CD4-positive, CD25-positive, alpha-beta regulatory T cell (primary cell): ENCODE results near the gene PLEKHG4B. TPM values are rescaled to one million over a fixed set of nuclear protein-coding genes. Genes with fewer than 3 reads are reported as not detected.
"Not testable (repeated sequence)": the region's sequence is repeated elsewhere in the genome, so short reads cannot be mapped to it uniquely, and the experiment has no call there.

Experiments used
- ATAC-seq, 2 donors: fragments of 150-1000 bp; cut with Tn5 transposase; one replicate each; pipeline ENCODE4 v1.10.0; 2021; ENCODE audit warnings: low read depth in 2 of 2, moderate number of reproducible peaks in 2 of 2, moderate library complexity in 1 of 2
- DNase-seq, 3 donors: peaks; one replicate each; pipeline versions ENCODE4 v3.0.0 to v3.0.0-alpha.2; 2012 to 2022; ENCODE audit warnings: mixed read lengths in 1 of 3
- H3K27ac ChIP-seq: one replicate; pipeline ENCODE4 v1.7.0; 2013; ENCODE audit warnings: mild to moderate bottlenecking, low read length; ENCODE audit not compliant: insufficient read depth, poor library complexity, severe bottlenecking
- H3K27me3 ChIP-seq: one replicate; pipeline ENCODE4 v1.7.0; 2013; ENCODE audit warnings: low read length; ENCODE audit not compliant: control insufficient read depth, insufficient read depth
- H3K36me3 ChIP-seq: one replicate; pipeline ENCODE4 v1.7.0; 2013; ENCODE audit warnings: mild to moderate bottlenecking, low read length, moderate library complexity; ENCODE audit not compliant: control insufficient read depth, insufficient read depth
- H3K4me1 ChIP-seq: 2 replicates; pipeline ENCODE4 v1.7.0; 2013; ENCODE audit warnings: mild to moderate bottlenecking, low read length; ENCODE audit not compliant: insufficient read depth, control insufficient read depth, poor library complexity, severe bottlenecking
- H3K4me3 ChIP-seq: one replicate; pipeline ENCODE4 v1.7.0; 2013; ENCODE audit warnings: low read depth, mild to moderate bottlenecking, low read length, moderate library complexity
- H3K9me3 ChIP-seq, 2 experiments: 1 replicate in 1 of 2; 2 replicates in 1 of 2; pipeline ENCODE4 v1.7.0; 2013; ENCODE audit warnings: low read length in 2 of 2, mild to moderate bottlenecking in 1 of 2, moderate library complexity in 1 of 2; ENCODE audit not compliant: control insufficient read depth in 2 of 2
- H3K27ac Mint-ChIP-seq, 3 donors: one replicate each; pipeline ENCODE4 v1.8.0; 2020 to 2022; ENCODE audit warnings: mild to moderate bottlenecking in 3 of 3, mixed read lengths in 3 of 3, moderate library complexity in 2 of 3
- H3K27me3 Mint-ChIP-seq: one replicate; pipeline ENCODE4 v1.8.0; 2022; ENCODE audit warnings: mild to moderate bottlenecking, mixed read lengths
- H3K36me3 Mint-ChIP-seq: one replicate; pipeline ENCODE4 v1.8.0; 2020; ENCODE audit warnings: mixed read lengths
- H3K4me1 Mint-ChIP-seq, 4 donors: one replicate each; pipeline ENCODE4 v1.8.0; 2020 to 2022; ENCODE audit warnings: mixed read lengths in 4 of 4, mild to moderate bottlenecking in 1 of 4
- H3K4me3 Mint-ChIP-seq, 4 donors: one replicate each; pipeline ENCODE4 v1.8.0; 2020 to 2022; ENCODE audit warnings: mild to moderate bottlenecking in 4 of 4, mixed read lengths in 4 of 4, moderate library complexity in 3 of 4
- H3K9me3 Mint-ChIP-seq, 7 donors: one replicate each; pipeline ENCODE4 v1.8.0; 2020 to 2022; ENCODE audit warnings: mixed read lengths in 7 of 7, mild to moderate bottlenecking in 3 of 7, moderate library complexity in 2 of 7
- polyA plus RNA-seq, 4 donors: library from polyadenylated mRNA; unstranded; fragments of 300-500 nt; fragmentation: Illumina TruSeq; gene quantifications; one replicate each; pipeline ENCODE4 v1.2.3, GENCODE V29; 2021
- total RNA-seq: library from RNA; stranded (reverse); gene quantifications from one replicate; pipeline ENCODE4 v1.2.3, GENCODE V29; 2022

Gene PLEKHG4B
- total and polyA plus RNA-seq, 5 donors from 2014 or later: not detected

- Histone ChIP-seq H3K4me1 (no peaks in the 10 kb centered on the region), H3K4me3 (no peak overlapping the region), H3K27me3 (no peaks in the 10 kb centered on the region), H3K27ac (no peak overlapping the region), H3K9me3 (no peaks in the 10 kb centered on the region), H3K36me3 (peaks cover 44% of the 10 kb centered on the region)
- no peak for ATAC-seq
- H3K27me3 Mint-ChIP-seq: no peaks in the 10 kb centered on the region
- H3K36me3 Mint-ChIP-seq: peaks cover 33% of the 10 kb centered on the region
- H3K4me1 Mint-ChIP-seq: peaks cover 6 to 16% (median 13%) of the 10 kb centered on the region in 4 donors
- DNase-seq: no peak
- no peaks in the 10 kb centered on the region for H3K9me3 Mint-ChIP-seq
- H3K27ac Mint-ChIP-seq: peak overlapping the region in 1 of 3 donors; percentile 39
- H3K4me3 Mint-ChIP-seq: no peak overlapping the region
Measured at GRCh38 chr5:204966-205670, 113.2 kb downstream of the PLEKHG4B start.

DNA sequence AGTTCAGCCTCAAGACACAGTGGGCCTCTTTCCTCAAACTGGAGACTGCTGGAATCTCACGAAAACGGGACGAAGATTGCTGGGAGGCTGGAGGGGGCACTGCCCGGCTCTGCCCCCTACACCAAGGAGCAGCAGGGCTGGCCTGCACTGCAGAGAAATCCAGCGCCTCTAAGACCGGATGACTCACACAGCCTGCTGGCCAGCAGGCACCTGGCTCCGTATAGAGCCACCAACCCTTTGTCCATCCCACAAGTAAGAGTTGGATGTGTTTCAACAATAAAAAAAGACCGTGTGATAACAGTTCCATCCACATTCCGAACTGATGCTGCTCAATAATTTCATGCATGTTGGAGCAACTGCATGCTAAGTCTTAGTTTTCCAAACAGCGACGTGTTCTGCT, 114.4 kb downstream of the PLEKHG4B start:
- Histone ChIP-seq H3K36me3 (peaks cover 44% of the 10 kb centered on the region), H3K27ac (no peak overlapping the region), H3K4me1 (no peaks in the 10 kb centered on the region), H3K27me3 (no peaks in the 10 kb centered on the region), H3K9me3 (no peaks in the 10 kb centered on the region), H3K4me3 (no peak overlapping the region)
- no peaks in the 10 kb centered on the region for H3K27me3 Mint-ChIP-seq
- H3K9me3 Mint-ChIP-seq: no peaks in the 10 kb centered on the region
- H3K4me1 Mint-ChIP-seq: peaks cover 9 to 23% (median 13%) of the 10 kb centered on the region in 4 donors
- no peak for ATAC-seq
- no peak for DNase-seq
- no peak overlapping the region for H3K27ac Mint-ChIP-seq
- H3K4me3 Mint-ChIP-seq: no peak overlapping the region
- H3K36me3 Mint-ChIP-seq: peaks cover 37% of the 10 kb centered on the region

DNA sequence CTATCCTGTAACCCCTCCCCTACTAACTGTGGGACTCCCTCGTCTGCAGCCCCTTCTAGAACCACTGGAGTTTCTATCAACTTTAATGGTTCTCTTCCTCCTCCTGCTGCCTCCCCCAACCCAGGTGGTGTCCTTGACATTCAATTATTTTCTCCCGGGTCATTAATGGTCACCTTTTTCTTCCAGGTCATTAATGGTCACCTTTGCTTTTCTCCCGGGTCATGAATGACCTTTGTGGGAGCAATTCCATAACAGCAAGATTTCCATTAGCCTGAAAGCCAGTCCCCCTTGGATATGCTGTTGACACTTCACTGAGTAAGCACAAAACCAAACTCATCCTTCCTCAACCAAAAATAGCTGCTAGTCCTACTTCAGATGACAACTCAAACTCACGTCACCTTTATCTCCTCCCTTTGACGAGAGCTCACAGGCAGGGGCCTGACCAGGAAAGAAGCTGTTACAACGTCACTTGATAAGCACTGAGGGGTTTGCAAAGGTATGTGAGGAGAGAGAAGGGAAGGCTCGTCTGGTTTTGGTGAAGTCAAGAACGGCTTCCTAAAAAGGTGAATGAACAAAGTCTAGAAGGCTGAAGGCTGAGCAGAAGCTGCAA, 115.1 kb downstream of the PLEKHG4B start:
- peaks cover 44% of the 10 kb centered on the region for H3K36me3 ChIP-seq
- no peak overlapping the region for H3K4me3 ChIP-seq
- no peak for ATAC-seq
- no peaks in the 10 kb centered on the region for H3K27me3 Mint-ChIP-seq
- H3K4me1 ChIP-seq: no peaks in the 10 kb centered on the region
- H3K9me3 ChIP-seq: no peaks in the 10 kb centered on the region
- H3K27ac Mint-ChIP-seq: peak overlapping the region in 2 of 3 donors; percentile 38 to 60
- peaks cover 37% of the 10 kb centered on the region for H3K36me3 Mint-ChIP-seq
- H3K9me3 Mint-ChIP-seq: no peaks in the 10 kb centered on the region
- H3K4me1 Mint-ChIP-seq: peaks cover 9 to 23% (median 13%) of the 10 kb centered on the region in 4 donors
- H3K4me3 Mint-ChIP-seq: no peak overlapping the region
- no peak overlapping the region for H3K27ac ChIP-seq
- no peaks in the 10 kb centered on the region for H3K27me3 ChIP-seq
- DNase-seq: no peak

DNA sequence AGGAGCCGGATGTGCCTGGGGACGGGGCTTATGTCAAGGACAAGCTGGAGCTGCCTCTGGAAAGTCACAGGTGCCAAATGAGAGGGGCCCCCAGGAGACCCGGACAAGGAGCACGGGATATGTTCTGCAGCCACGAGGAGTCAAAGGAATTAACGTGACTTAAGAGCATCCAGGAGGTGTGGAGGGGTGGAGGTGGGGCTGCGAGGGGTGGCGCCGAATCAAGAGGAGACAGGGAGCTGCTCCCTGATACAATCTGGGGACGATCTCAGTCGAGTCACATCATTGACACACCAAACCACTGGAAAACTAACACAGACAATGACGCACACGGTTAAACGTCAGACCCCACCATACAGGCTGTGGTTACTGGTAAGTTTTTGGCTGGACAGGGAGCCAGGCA, 115.6 kb downstream of the PLEKHG4B start:
- Histone ChIP-seq H3K9me3 (no peaks in the 10 kb centered on the region), H3K27ac (no peak overlapping the region), H3K4me1 (no peaks in the 10 kb centered on the region), H3K36me3 (peaks cover 44% of the 10 kb centered on the region), H3K27me3 (no peaks in the 10 kb centered on the region), H3K4me3 (no peak overlapping the region)
- H3K9me3 Mint-ChIP-seq: no peaks in the 10 kb centered on the region
- DNase-seq (no peak), ATAC-seq (no peak)
- H3K27ac Mint-ChIP-seq: peak overlapping the region in 2 of 3 donors; percentile 32 to 38
- H3K27me3 Mint-ChIP-seq: no peaks in the 10 kb centered on the region
- H3K36me3 Mint-ChIP-seq: peaks cover 37% of the 10 kb centered on the region
- peaks cover 9 to 23% (median 12%) of the 10 kb centered on the region in 4 donors for H3K4me1 Mint-ChIP-seq
- H3K4me3 Mint-ChIP-seq: peak overlapping the region in 1 of 4 donors; percentile 32

DNA sequence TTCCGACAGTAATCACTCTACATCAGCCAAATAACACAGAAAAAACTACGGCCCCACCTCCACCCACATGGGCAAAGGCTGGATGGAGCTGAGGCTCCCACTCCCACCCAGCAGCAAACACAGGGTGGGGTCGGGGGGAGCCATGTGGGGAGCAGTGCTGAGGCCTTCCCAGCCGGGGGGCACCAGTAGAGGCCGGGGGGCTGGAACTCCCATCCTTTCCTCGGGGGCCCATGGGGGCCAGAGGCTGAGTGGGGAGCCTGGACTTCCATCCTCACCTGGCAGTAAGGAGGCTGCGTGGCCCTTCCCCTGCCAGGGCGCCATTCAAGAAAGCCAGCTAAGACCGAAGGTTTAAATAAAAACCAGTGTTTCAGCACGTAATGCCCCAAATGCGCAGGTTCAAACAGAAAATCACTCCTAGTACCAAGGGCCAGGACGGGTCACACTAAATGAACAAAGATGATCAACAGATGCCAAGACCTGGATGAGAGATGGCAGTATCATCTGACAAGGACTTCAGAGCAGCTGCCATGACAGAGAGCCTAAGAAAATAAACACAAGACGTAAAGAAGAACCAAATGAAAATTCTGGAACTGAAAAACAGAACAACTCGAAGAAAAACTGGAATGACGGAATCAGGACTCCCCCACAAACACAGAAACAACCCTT, 116.6 kb downstream of the PLEKHG4B start:
- H3K27ac ChIP-seq: no peak overlapping the region
- ATAC-seq (no peak), DNase-seq (no peak)
- H3K9me3 ChIP-seq: no peaks in the 10 kb centered on the region
- H3K4me1 ChIP-seq: no peaks in the 10 kb centered on the region
- no peaks in the 10 kb centered on the region for H3K27me3 ChIP-seq
- peaks cover 37% of the 10 kb centered on the region for H3K36me3 Mint-ChIP-seq
- H3K4me3 ChIP-seq: no peak overlapping the region
- no peak overlapping the region for H3K27ac Mint-ChIP-seq
- H3K4me1 Mint-ChIP-seq: peaks cover 9 to 24% (median 12%) of the 10 kb centered on the region in 4 donors
- peaks cover 44% of the 10 kb centered on the region for H3K36me3 ChIP-seq
- no peaks in the 10 kb centered on the region for H3K9me3 Mint-ChIP-seq
- H3K27me3 Mint-ChIP-seq: no peaks in the 10 kb centered on the region
- H3K4me3 Mint-ChIP-seq: no peak overlapping the region

- ATAC-seq (no peak), DNase-seq (no peak)
- no peak overlapping the region for H3K27ac ChIP-seq
- H3K9me3 ChIP-seq: no peaks in the 10 kb centered on the region
- no peak overlapping the region for H3K4me3 ChIP-seq
- Mint-ChIP-seq H3K9me3 (no peaks in the 10 kb centered on the region), H3K27ac (no peak overlapping the region), H3K27me3 (peaks cover under 1% of the 10 kb centered on the region), H3K4me1 (peaks cover 12 to 49% (median 37%) of the 10 kb centered on the region in 4 donors), H3K4me3 (peak overlapping the region in 3 of 4 donors; percentile 46 to 85 (median 80)), H3K36me3 (peaks cover 25% of the 10 kb centered on the region)
- no peaks in the 10 kb centered on the region for H3K4me1 ChIP-seq
- no peaks in the 10 kb centered on the region for H3K27me3 ChIP-seq
- peaks cover 6% of the 10 kb centered on the region for H3K36me3 ChIP-seq
Measured at GRCh38 chr5:213803-214395, 121.9 kb downstream of the PLEKHG4B start.

DNA sequence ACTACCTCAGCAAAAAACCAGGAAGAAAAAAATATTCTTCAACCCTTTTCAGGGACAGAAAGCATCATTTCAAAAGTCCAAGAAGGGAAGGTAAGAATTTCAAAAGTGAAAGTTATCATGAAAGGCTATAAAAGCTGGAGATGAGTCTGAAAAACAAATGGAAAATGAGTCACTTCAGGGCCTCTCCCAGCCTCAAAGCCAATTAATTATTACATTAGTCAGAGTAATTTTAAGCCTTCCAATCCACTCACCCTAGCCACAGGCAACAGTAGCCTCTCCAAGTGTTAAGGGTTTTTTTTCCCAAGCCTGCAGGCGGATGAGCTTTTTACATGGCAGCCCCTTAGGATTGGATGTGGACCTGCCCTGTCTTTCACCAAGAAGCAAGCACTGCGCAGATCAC, 123.3 kb downstream of the PLEKHG4B start:
- not testable (repeated sequence) for H3K36me3 ChIP-seq, H3K9me3 ChIP-seq, H3K27me3 ChIP-seq, ATAC-seq, H3K27ac ChIP-seq, H3K27me3 Mint-ChIP-seq, H3K4me1 ChIP-seq, H3K4me3 ChIP-seq, H3K9me3 Mint-ChIP-seq, DNase-seq
- peaks cover 14 to 46% (median 32%) of the 10 kb centered on the region in 4 donors for H3K4me1 Mint-ChIP-seq
- peaks cover 19% of the 10 kb centered on the region for H3K36me3 Mint-ChIP-seq
- peak overlapping the region; percentile 46 to 85 (median 64) for H3K4me3 Mint-ChIP-seq
- H3K27ac Mint-ChIP-seq: peak overlapping the region in 2 of 3 donors; percentile 13 to 62
